Right lung (tissue), 5 donors: ENCODE data around the gene ARHGEF2. TPM values are rescaled to one million over a fixed set of nuclear protein-coding genes. Genes with fewer than 3 reads are reported as not detected.
"Not testable (repeated sequence)": the region's sequence is repeated elsewhere in the genome, so short reads cannot be mapped to it uniquely, and the experiment has no call there.

ENCODE experiments used
- DNase-seq, 2 donors: peaks; one replicate each; pipeline ENCODE4 v3.0.0-alpha.2; 2013
- polyA plus RNA-seq, 5 donors: library from polyadenylated mRNA; unstranded; fragments of 120-200 nt; gene quantifications; one replicate each; pipeline versions ENCODE4 v1.2.1 to v1.2.3, GENCODE V29; 2013; ENCODE audit warnings: inconsistent platforms in 1 of 5, low replicate concordance in 1 of 5; ENCODE audit not compliant: insufficient read length in 5 of 5, insufficient read depth in 1 of 5

ARHGEF2 gene
- polyA plus RNA-seq, 5 donors: 179 to 260 (median 212) TPM

GRCh38 chr1:155996166-155996565, 17.8 kb upstream of the ARHGEF2 start:
- DNase-seq: no peak

- DNase-seq: no peak
Measured at GRCh38 chr1:155993595-155993994, 15.2 kb upstream of the ARHGEF2 start.

GRCh38 chr1:155990005-155990739, 11.8 kb upstream of the ARHGEF2 start:
- no peak for DNase-seq

GRCh38 chr1:155989242-155990004, 11.1 kb upstream of the ARHGEF2 start:
- DNase-seq: peak in 1 of 2 donors; percentile 78

- DNase-seq: not testable (repeated sequence)
Measured at GRCh38 chr1:155984903-155985645, 6.7 kb upstream of the ARHGEF2 start.

GRCh38 chr1:155984341-155984740, 6.0 kb upstream of the ARHGEF2 start:
- DNase-seq: no peak

- peak; percentile 80 to 87 for DNase-seq
Measured at GRCh38 chr1:155983191-155984024, 5.1 kb upstream of the ARHGEF2 start.

GRCh38 chr1:155982106-155982505, 3.8 kb upstream of the ARHGEF2 start:
- no peak for DNase-seq

- DNase-seq: no peak
Measured at GRCh38 chr1:155981266-155982088, 3.1 kb upstream of the ARHGEF2 start.

GRCh38 chr1:155979597-155980343, 1.4 kb upstream of the ARHGEF2 start:
- DNase-seq: no peak

GRCh38 chr1:155978973-155979429, 654 bp upstream of the ARHGEF2 start:
- DNase-seq: no peak

GRCh38 chr1:155977690-155978324, 540 bp downstream of the ARHGEF2 start:
- peak in 1 of 2 donors; percentile 70 for DNase-seq

GRCh38 chr1:155976913-155977689, 1.2 kb downstream of the ARHGEF2 start:
- no peak for DNase-seq

GRCh38 chr1:155976062-155976912, 2.1 kb downstream of the ARHGEF2 start:
- peak; percentile 86 for DNase-seq

- no peak for DNase-seq
Measured at GRCh38 chr1:155975375-155976061, 2.8 kb downstream of the ARHGEF2 start.

GRCh38 chr1:155974208-155975115, 3.9 kb downstream of the ARHGEF2 start:
- DNase-seq: no peak
